C4-2B (cell line): ENCODE data around the gene AFDN.
A peak's percentile ranks its signal among the peaks of the same experiment; 100 is the strongest.

Experiments
- H3K27ac ChIP-seq: fragments of 450-650 bp; 2 replicates; pipeline ENCODE4 v1.5.1; 2017
- ZFX ChIP-seq: fragments of 450-650 bp; IDR thresholded peaks from 2 replicates; pipeline ENCODE4 v1.6.1; 2017
- TF ChIP-seq, protein P1 (sequence below): fragments of 450-650 bp; conservative IDR thresholded peaks from 2 replicates; pipeline ENCODE4 v1.5.1; 2017; ENCODE audit warnings: mild to moderate bottlenecking

The AFDN gene

DNA sequence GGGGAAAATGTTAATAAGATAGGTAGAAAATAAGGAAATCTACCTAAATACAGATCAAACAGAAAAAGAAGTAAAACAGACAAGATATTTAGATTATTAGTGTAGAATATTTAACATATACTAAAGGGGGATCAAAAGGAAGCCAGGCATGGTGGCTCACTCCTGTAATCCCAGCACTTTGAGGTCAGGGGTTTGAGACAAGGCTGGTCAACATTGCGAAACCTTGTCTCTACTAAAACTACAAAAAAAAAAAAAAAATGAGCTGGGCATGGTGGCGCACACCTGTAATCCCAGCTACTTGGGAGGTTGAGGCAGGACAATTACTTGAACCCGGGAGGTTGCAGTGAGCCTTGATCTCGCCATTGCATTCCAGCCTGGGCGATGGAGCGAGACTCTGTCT, 55.5 kb downstream of the AFDN start:
- no peak for TF ChIP-seq ZFX
- TF ChIP-seq, protein P1, sequence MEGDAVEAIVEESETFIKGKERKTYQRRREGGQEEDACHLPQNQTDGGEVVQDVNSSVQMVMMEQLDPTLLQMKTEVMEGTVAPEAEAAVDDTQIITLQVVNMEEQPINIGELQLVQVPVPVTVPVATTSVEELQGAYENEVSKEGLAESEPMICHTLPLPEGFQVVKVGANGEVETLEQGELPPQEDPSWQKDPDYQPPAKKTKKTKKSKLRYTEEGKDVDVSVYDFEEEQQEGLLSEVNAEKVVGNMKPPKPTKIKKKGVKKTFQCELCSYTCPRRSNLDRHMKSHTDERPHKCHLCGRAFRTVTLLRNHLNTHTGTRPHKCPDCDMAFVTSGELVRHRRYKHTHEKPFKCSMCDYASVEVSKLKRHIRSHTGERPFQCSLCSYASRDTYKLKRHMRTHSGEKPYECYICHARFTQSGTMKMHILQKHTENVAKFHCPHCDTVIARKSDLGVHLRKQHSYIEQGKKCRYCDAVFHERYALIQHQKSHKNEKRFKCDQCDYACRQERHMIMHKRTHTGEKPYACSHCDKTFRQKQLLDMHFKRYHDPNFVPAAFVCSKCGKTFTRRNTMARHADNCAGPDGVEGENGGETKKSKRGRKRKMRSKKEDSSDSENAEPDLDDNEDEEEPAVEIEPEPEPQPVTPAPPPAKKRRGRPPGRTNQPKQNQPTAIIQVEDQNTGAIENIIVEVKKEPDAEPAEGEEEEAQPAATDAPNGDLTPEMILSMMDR: no peak
- H3K27ac ChIP-seq: no peak overlapping the region

- TF ChIP-seq, protein P1: no peak
- no peak for TF ChIP-seq ZFX
- no peak overlapping the region for H3K27ac ChIP-seq
Observed at GRCh38 chr6:167888098-167888497, 61.4 kb downstream of the AFDN start.

GRCh38 chr6:167892835-167893815, 66.4 kb downstream of the AFDN start:
- TF ChIP-seq, protein P1: no peak
- no peak for TF ChIP-seq ZFX
- H3K27ac ChIP-seq: no peak overlapping the region

GRCh38 chr6:167894965-167895364, 68.3 kb downstream of the AFDN start:
- H3K27ac ChIP-seq: no peak overlapping the region
- TF ChIP-seq, protein P1: no peak
- TF ChIP-seq ZFX: no peak

- TF ChIP-seq, protein P1: no peak
- no peak for TF ChIP-seq ZFX
- H3K27ac ChIP-seq: no peak overlapping the region
Observed at GRCh38 chr6:167896648-167897047, 69.9 kb downstream of the AFDN start.

DNA sequence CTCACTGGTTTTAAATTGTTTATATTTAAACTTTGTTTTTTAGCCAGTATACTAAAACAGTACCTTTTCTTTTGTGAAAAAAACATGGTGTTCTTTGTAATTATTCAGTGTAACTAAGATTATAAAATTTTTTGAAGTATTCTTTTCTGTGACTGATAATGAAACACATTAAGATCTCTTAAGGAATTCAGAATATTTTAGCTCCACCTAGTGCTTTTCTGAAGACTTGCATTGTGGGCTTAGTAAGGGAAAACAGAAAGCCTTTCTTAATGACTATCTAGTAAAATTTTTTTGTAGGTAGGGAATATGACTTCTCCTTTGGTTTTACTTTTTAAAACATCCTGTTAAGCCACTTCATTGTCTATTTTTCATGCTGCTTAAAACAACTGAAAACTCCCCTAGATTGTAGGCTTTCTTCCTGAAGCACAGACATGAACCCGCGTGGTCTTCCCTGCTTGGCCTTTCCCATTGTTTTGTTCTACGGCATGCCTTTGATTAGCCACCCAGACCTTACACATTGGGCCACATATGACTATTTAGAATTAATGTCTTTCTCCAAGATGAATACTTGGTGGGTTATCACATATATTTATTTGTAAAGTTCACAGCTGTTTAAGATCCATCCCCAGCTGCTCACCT, 72.1 kb downstream of the AFDN start:
- no peak for TF ChIP-seq ZFX
- TF ChIP-seq, protein P1: peak; percentile 75
- no peak overlapping the region for H3K27ac ChIP-seq

GRCh38 chr6:167904791-167905190, 78.1 kb downstream of the AFDN start:
- TF ChIP-seq ZFX: no peak
- TF ChIP-seq, protein P1: no peak
- H3K27ac ChIP-seq: no peak overlapping the region
